ENCODE results near the gene HNF1A. TPM values are rescaled to one million over a fixed set of nuclear protein-coding genes. Genes with fewer than 3 reads are reported as not detected.

HNF1A gene
- total RNA-seq, 4 donors from 2014 or later = not detected

DNA sequence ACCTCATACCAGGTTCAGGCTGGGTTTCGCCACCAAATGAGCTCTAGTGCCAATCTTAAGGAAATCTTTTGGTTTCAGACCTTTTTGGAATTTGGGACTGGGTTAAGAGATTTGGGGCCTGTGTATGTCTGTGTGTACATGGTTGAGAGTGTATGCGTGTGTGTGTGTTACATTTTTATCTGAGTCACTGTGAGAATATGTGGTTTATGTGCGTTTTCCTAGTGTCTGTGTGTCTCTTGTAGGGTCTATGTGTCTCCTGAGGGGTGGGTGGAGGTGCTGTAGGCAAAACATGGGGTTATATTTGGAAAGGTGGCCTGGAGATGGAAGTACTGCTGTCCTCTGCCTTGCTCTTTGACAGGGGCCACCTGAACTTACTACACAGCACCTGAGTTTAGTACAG lies 20.1 kb downstream of the HNF1A start:
- Histone ChIP-seq H3K9me3 (no peaks in the 10 kb centered on the region), H3K4me3 (no peak overlapping the region), H3K36me3 (peaks cover 0 to 28% (median 0%) of the 10 kb centered on the region in 3 donors), H3K4me1 (peaks cover 0 to 10% (median 0%) of the 10 kb centered on the region in 4 donors), H3K27me3 (peaks cover 0 to 7% of the 10 kb centered on the region in 2 donors), H3K27ac (no peak overlapping the region)
- no peak for DNase-seq (ENCODE audit: low spot score in 2 of 2)
- WGBS, 2 donors = 82 to 89% methylated on average over 3 of the region's 3 CpGs
- TF ChIP-seq CTCF (IDR thresholded peaks at IDR 0.05) (no peak), POLR2A (IDR thresholded peaks at IDR 0.05) (no peak), EP300 (IDR thresholded peaks at IDR 0.05) (no peak)

DNA sequence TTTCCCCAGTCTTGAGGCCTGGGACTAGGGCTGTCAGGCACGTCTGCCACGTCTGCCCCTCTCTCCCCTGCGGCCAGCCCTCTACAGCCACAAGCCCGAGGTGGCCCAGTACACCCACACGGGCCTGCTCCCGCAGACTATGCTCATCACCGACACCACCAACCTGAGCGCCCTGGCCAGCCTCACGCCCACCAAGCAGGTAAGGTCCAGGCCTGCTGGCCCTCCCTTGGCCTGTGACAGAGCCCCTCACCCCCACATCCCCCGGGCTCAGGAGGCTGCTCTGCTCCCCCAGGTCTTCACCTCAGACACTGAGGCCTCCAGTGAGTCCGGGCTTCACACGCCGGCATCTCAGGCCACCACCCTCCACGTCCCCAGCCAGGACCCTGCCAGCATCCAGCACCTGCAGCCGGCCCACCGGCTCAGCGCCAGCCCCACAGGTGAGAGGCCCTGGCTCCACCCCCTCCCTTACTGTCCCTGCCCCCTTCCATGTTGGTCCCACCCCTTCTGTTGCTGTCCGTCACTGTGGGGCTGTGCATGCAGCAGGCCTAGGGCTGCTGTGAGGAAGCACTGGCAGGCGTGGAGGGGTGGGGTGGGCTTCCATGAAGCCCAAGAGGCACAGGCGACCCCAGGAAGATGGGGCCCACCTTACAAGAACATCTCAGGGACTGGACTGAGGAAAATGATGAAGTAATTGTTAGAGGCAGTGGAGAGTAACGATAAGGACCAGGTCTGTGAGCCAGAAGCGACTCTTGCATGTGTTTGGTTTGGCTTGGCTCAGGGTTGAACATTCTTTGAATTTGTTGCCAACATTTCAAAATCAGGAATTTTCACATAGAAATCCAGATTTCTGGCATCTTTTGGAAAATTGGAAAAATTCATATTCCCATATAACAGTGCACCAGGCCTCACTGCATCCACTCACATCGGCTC lies 21.1 kb downstream of the HNF1A start:
- H3K9me3 ChIP-seq = no peaks in the 10 kb centered on the region
- H3K4me1 ChIP-seq = peaks cover 0 to 10% (median 0%) of the 10 kb centered on the region in 4 donors
- no peak for DNase-seq (ENCODE audit: low spot score in 2 of 2)
- no peak overlapping the region for H3K27ac ChIP-seq
- 35 to 48% methylated on average over 17 to 21 of the region's 23 CpGs for WGBS, 2 donors
- peaks cover 0 to 7% of the 10 kb centered on the region in 2 donors for H3K27me3 ChIP-seq
- TF ChIP-seq EP300 (IDR thresholded peaks at IDR 0.05) (no peak), CTCF (IDR thresholded peaks at IDR 0.05) (no peak), POLR2A (IDR thresholded peaks at IDR 0.05) (no peak)
- no peak overlapping the region for H3K4me3 ChIP-seq
- peaks cover 0 to 38% (median 9%) of the 10 kb centered on the region in 3 donors for H3K36me3 ChIP-seq

GRCh38 chr12:121000530-121000929 lies 22.2 kb downstream of the HNF1A start:
- Histone ChIP-seq H3K9me3 (no peaks in the 10 kb centered on the region), H3K27ac (no peak overlapping the region), H3K4me1 (peaks cover 0 to 10% (median 0%) of the 10 kb centered on the region in 4 donors), H3K4me3 (no peak overlapping the region), H3K27me3 (peaks cover 0 to 7% of the 10 kb centered on the region in 2 donors), H3K36me3 (peaks cover 0 to 49% (median 9%) of the 10 kb centered on the region in 3 donors)
- 79 to 84% methylated on average over 11 of the region's 11 CpGs for WGBS, 2 donors
- TF ChIP-seq EP300 (IDR thresholded peaks at IDR 0.05) (no peak), POLR2A (IDR thresholded peaks at IDR 0.05) (no peak), CTCF (IDR thresholded peaks at IDR 0.05) (no peak)
- no peak for DNase-seq (ENCODE audit: low spot score in 2 of 2)

DNA sequence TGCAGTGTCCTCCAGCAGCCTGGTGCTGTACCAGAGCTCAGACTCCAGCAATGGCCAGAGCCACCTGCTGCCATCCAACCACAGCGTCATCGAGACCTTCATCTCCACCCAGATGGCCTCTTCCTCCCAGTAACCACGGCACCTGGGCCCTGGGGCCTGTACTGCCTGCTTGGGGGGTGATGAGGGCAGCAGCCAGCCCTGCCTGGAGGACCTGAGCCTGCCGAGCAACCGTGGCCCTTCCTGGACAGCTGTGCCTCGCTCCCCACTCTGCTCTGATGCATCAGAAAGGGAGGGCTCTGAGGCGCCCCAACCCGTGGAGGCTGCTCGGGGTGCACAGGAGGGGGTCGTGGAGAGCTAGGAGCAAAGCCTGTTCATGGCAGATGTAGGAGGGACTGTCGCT lies 22.7 kb downstream of the HNF1A start:
- no peak for TF ChIP-seq EP300 (IDR thresholded peaks at IDR 0.05)
- no peak for TF ChIP-seq POLR2A (IDR thresholded peaks at IDR 0.05)
- Histone ChIP-seq H3K4me1 (peaks cover 0 to 10% (median 0%) of the 10 kb centered on the region in 4 donors), H3K4me3 (no peak overlapping the region), H3K9me3 (no peaks in the 10 kb centered on the region), H3K36me3 (peaks cover 0 to 54% (median 9%) of the 10 kb centered on the region in 3 donors), H3K27ac (no peak overlapping the region), H3K27me3 (peaks cover 0 to 7% of the 10 kb centered on the region in 2 donors)
- 85 to 100% methylated on average over 7 to 10 of the region's 11 CpGs for WGBS, 2 donors
- no peak for DNase-seq (ENCODE audit: low spot score in 2 of 2)

DNA sequence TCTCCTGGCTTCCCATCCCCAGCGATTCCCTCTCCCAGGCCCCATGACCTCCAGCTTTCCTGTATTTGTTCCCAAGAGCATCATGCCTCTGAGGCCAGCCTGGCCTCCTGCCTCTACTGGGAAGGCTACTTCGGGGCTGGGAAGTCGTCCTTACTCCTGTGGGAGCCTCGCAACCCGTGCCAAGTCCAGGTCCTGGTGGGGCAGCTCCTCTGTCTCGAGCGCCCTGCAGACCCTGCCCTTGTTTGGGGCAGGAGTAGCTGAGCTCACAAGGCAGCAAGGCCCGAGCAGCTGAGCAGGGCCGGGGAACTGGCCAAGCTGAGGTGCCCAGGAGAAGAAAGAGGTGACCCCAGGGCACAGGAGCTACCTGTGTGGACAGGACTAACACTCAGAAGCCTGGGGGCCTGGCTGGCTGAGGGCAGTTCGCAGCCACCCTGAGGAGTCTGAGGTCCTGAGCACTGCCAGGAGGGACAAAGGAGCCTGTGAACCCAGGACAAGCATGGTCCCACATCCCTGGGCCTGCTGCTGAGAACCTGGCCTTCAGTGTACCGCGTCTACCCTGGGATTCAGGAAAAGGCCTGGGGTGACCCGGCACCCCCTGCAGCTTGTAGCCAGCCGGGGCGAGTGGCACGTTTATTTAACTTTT lies 23.6 kb downstream of the HNF1A start:
- Histone ChIP-seq H3K27ac (no peak overlapping the region), H3K9me3 (no peaks in the 10 kb centered on the region), H3K4me3 (no peak overlapping the region), H3K36me3 (peaks cover 0 to 63% (median 9%) of the 10 kb centered on the region in 3 donors), H3K4me1 (peaks cover 0 to 10% (median 0%) of the 10 kb centered on the region in 4 donors), H3K27me3 (peaks cover 0 to 7% of the 10 kb centered on the region in 2 donors)
- DNase-seq (ENCODE audit: low spot score in 2 of 2) = no peak
- WGBS, 2 donors = 80 to 91% methylated on average over 10 to 12 of the region's 16 CpGs
- no peak for TF ChIP-seq EP300 (IDR thresholded peaks at IDR 0.05)
- TF ChIP-seq CTCF (IDR thresholded peaks at IDR 0.05) = no peak
- no peak for TF ChIP-seq POLR2A (IDR thresholded peaks at IDR 0.05)
